ENCODE results near the gene AKR1E2.

AKR1E2 gene

GRCh38 chr10:4888236-4888635 lies 62.2 kb downstream of the AKR1E2 start:
- H3K4me3 ChIP-seq (ENCODE audit: low read depth, low read length): no peak overlapping the region
- ChIA-PET POLR2A (no interaction called here), CTCF (no interaction called here)
- DNase-seq (ENCODE audit: low read depth, low spot score): no peak
- TF ChIP-seq CTCF (IDR thresholded peaks at IDR 0.05; ENCODE audit: insufficient read depth, low read length, missing control alignments): no peak

- POLR2A ChIA-PET: no interaction called here
- CTCF ChIA-PET: interaction anchor here (0.8 to 1.6 kb wide), 2 partner anchors 9 to 40 kb away, joined by 3 to 6 read pairs; no protein-coding TSS in a partner anchor
- no peak for TF ChIP-seq CTCF (IDR thresholded peaks at IDR 0.05; ENCODE audit: insufficient read depth, low read length, missing control alignments)
These were observed 64.0 kb downstream of the AKR1E2 start for GRCh38 chr10:4889959-4890358.

GRCh38 chr10:4892681-4893080 lies 66.7 kb downstream of the AKR1E2 start:
- ChIA-PET POLR2A (no interaction called here), CTCF (no interaction called here)
- no peak overlapping the region for H3K4me3 ChIP-seq (ENCODE audit: low read depth, low read length)
- DNase-seq (ENCODE audit: low read depth, low spot score): no peak
- no peak for TF ChIP-seq CTCF (IDR thresholded peaks at IDR 0.05; ENCODE audit: insufficient read depth, low read length, missing control alignments)

More at GRCh38 chr10:4889959-4890358, 64.0 kb downstream of the AKR1E2 start:
- no peak for DNase-seq (ENCODE audit: low read depth, low spot score)
- H3K4me3 ChIP-seq (ENCODE audit: low read depth, low read length): no peak overlapping the region

GRCh38 chr10:4894335-4894734 lies 68.3 kb downstream of the AKR1E2 start:
- CTCF ChIA-PET: interaction anchor here (1.4 kb wide), 1 partner anchor 44 kb away, joined by 4 read pairs; no protein-coding TSS in a partner anchor
- no peak for DNase-seq (ENCODE audit: low read depth, low spot score)
- no peak for TF ChIP-seq CTCF (IDR thresholded peaks at IDR 0.05; ENCODE audit: insufficient read depth, low read length, missing control alignments)
- H3K4me3 ChIP-seq (ENCODE audit: low read depth, low read length): no peak overlapping the region
- POLR2A ChIA-PET: no interaction called here
